Heart left ventricle (tissue), 16 donors: ENCODE results near the gene GCLM. TPM values are rescaled to one million over a fixed set of nuclear protein-coding genes. Genes with fewer than 3 reads are reported as not detected.

Source experiments
- ATAC-seq, 4 donors: fragments of 200-7000 bp; cut with Tn5 transposase; one replicate each; pipeline ENCODE4 v1.9.1; 2020 to 2022; ENCODE audit warnings: moderate library complexity in 4 of 4, mild to moderate bottlenecking in 3 of 4, moderate number of reproducible peaks in 1 of 4
- DNase-seq, 5 donors: peaks; one replicate each; pipeline ENCODE4 v3.0.0-alpha.2; 2020
- H3K27ac ChIP-seq, 12 donors: fragments of 200-600 bp; sonication (generic) in 4 of 12; one replicate each; pipeline versions ENCODE4 v1.5.0 to v1.8.0; 2016 to 2022; ENCODE audit warnings: mild to moderate bottlenecking in 2 of 12
- H3K27me3 ChIP-seq, 9 donors: fragments of 200-600 bp; sonication (generic) in 2 of 9; one replicate each; pipeline versions ENCODE4 v1.5.1 to v1.8.0; 2016 to 2022; ENCODE audit warnings: mild to moderate bottlenecking in 3 of 9
- H3K36me3 ChIP-seq, 9 donors: fragments of 200-600 bp; sonication (generic) in 2 of 9; one replicate each; pipeline versions ENCODE4 v1.5.0 to v1.8.0; 2018 to 2022; ENCODE audit warnings: mild to moderate bottlenecking in 2 of 9
- H3K4me1 ChIP-seq, 12 donors: fragments of 200-600 bp; sonication (generic) in 4 of 12; one replicate each; pipeline versions ENCODE4 v1.5.0 to v1.8.0; 2016 to 2022; ENCODE audit warnings: mild to moderate bottlenecking in 3 of 12
- H3K4me3 ChIP-seq, 12 donors: fragments of 200-600 bp; sonication (generic) in 4 of 12; one replicate each; pipeline versions ENCODE4 v1.5.0 to v1.8.0; 2017 to 2022; ENCODE audit warnings: mild to moderate bottlenecking in 9 of 12, moderate library complexity in 4 of 12
- H3K9me3 ChIP-seq, 12 donors: fragments of 200-600 bp; sonication (generic) in 4 of 12; one replicate each; pipeline versions ENCODE4 v1.5.0 to v1.8.0; 2016 to 2022; ENCODE audit warnings: mild to moderate bottlenecking in 1 of 12
- CTCF ChIP-seq, 12 donors: fragments of 200-600 bp; sonication (generic) in 4 of 12; IDR thresholded peaks; one replicate each; pipeline versions ENCODE4 v1.5.0 to v1.8.0; 2018 to 2022; ENCODE audit warnings: antibody characterized with exemption in 12 of 12, mild to moderate bottlenecking in 5 of 12
- POLR2A ChIP-seq, 2 donors: fragments of 450-650 bp; IDR thresholded peaks; one replicate each; pipeline ENCODE4 v1.6.1; 2017; ENCODE audit warnings: antibody characterized with exemption in 2 of 2, mild to moderate bottlenecking in 2 of 2, moderate library complexity in 2 of 2
- WGBS, 4 donors: extraction: QIAGEN DNeasy Blood & Tissue Kit in 2 of 4; methylation state at CpG; one replicate each; pipeline versions ENCODE4 v1.1.5 to v1.1.7; 2013 to 2018; 5-methylcytosine and 5-hydroxymethylcytosine counted together
- intact Hi-C, 10 donors: fragments of 100-400 bp; cut with DNase I; formaldehyde crosslinking; loops; one replicate each; pipeline versions ENCODE4 v1.11.1 to v1.14.2; 2022
- polyA plus RNA-seq, 2 donors: library from polyadenylated mRNA; stranded (reverse); fragments of 200-250 nt; gene quantifications; one replicate each; pipeline ENCODE4 v1.2.3, GENCODE V29; 2013
- total RNA-seq, 9 donors: library from RNA; depleted of rRNA in 2 of 9; stranded (reverse); fragments of >200 nt in 2 of 9; fragmentation: NEBNext Ultra II Directional in 3 of 9; extraction: Animal tissue kit (Norgen Biotek cat#: 25700) in 3 of 9; gene quantifications; one replicate each; pipeline versions ENCODE4 v1.1.0 to v1.2.4, GENCODE V29; 2016 to 2023
- donor health status: ischemic (EF 13 %, LVEDD 7.1; RV severe dilation, severe dysfunction).
- donor health status: healthy with polysubstance abuse.
- donor health status: DM: no; HTN: yes; CAD: no.
- donor health status: DM: no; HTN: no; CAD: no.
- donor health status: ischemic (EF 25% LVEDD 6.9; RV normal size, moderate dysfunction).
- donor health status: ischemic (EF 25% LVEDD 5.7; RV mildly dilated, moderate dysfunction).
- donor health status: healthy.
- donor health status: DM: yes; HTN: yes; CAD: no.
- donor health status: ischemic (EF 35%, LVEDD 5.7; RV mildly dilated, moderate dysfunction).
- donor health status: nonischemic (EF 11% LVEDD 7.7; RV severe dilation, severe dysfunction).
- donor health status: DM: yes; HTN: yes; CAD: no.
- donor health status: PGD.
- donor health status: ischemic (EF 29% LVEDD 5.4; RV normal size, mild dysfunction).
- donor health status: nonischemic (EF 23%, LVEDD 6.1; RV moderate dilation, normal function).

Gene GCLM
- total and polyA plus RNA-seq, 11 donors = 1.8 to 21.9 (median 10.7) TPM

GRCh38 chr1:93908394-93909145, 660 bp downstream of the GCLM start:
- H3K9me3 ChIP-seq = peaks cover 0 to 10% (median 0%) of the 10 kb centered on the region in 12 donors
- WGBS, 4 donors = 1 to 2% (median 1%) methylated on average over 23 to 49 of the region's 49 CpGs

GRCh38 chr1:93907718-93908117, 1.5 kb downstream of the GCLM start:
- Histone ChIP-seq H3K27ac (no peak overlapping the region), H3K9me3 (peaks cover 0 to 10% (median 0%) of the 10 kb centered on the region in 12 donors), H3K4me1 (peaks cover 0 to 51% (median 13%) of the 10 kb centered on the region in 12 donors), H3K27me3 (no peaks in the 10 kb centered on the region), H3K36me3 (no peaks in the 10 kb centered on the region), H3K4me3 (peak overlapping the region in 8 of 12 donors; percentile 13 to 93 (median 80))
- ATAC-seq (no peak), DNase-seq (peak in 2 of 5 donors; percentile 13 to 43)
- intact Hi-C loops = loop anchor here in 2 of 10 donors (2.0 to 10.0 kb wide), 4 partner anchors 29 to 427 kb away; partner anchors contain the start of gene DNTTIP2 (in 1 of the 2)
- WGBS, 4 donors = 48 to 61% (median 53%) methylated on average over 3 of the region's 3 CpGs
- TF ChIP-seq POLR2A (IDR thresholded peaks at IDR 0.05) = no peak
- TF ChIP-seq CTCF (IDR thresholded peaks at IDR 0.05) = no peak

More at GRCh38 chr1:93908394-93909145, 660 bp downstream of the GCLM start:
- Histone ChIP-seq H3K36me3 (no peaks in the 10 kb centered on the region), H3K27ac (peak overlapping the region; percentile 74 to 92 (median 83)), H3K4me3 (peak overlapping the region; percentile 70 to 99 (median 88)), H3K4me1 (peaks cover 0 to 49% (median 13%) of the 10 kb centered on the region in 12 donors), H3K27me3 (no peaks in the 10 kb centered on the region)
- TF ChIP-seq POLR2A (IDR thresholded peaks at IDR 0.05) = no peak
- TF ChIP-seq CTCF (IDR thresholded peaks at IDR 0.05) = no peak
- intact Hi-C loops = loop anchor here in 2 of 10 donors (2.0 to 10.0 kb wide), 4 partner anchors 30 to 426 kb away; partner anchors contain the start of gene DNTTIP2 (in 1 of the 2)
- DNase-seq = peak; percentile 28 to 73 (median 41)
- peak; percentile 22 to 57 (median 36) for ATAC-seq

- DNase-seq (no peak), ATAC-seq (no peak)
- H3K27me3 ChIP-seq = no peaks in the 10 kb centered on the region
- H3K27ac ChIP-seq = no peak overlapping the region
- no peak overlapping the region for H3K4me3 ChIP-seq
- peaks cover 0 to 51% (median 13%) of the 10 kb centered on the region in 12 donors for H3K4me1 ChIP-seq
- 95 to 96% (median 96%) methylated on average over 3 of the region's 3 CpGs for WGBS, 4 donors
- no peak for TF ChIP-seq POLR2A (IDR thresholded peaks at IDR 0.05)
- no peak for TF ChIP-seq CTCF (IDR thresholded peaks at IDR 0.05)
- intact Hi-C loops = loop anchor here in 1 of 10 donors (5.0 to 10.0 kb wide), 3 partner anchors 59 to 428 kb away; no protein-coding TSS in a partner anchor
- peaks cover 0 to 2% (median 0%) of the 10 kb centered on the region in 9 donors for H3K36me3 ChIP-seq
- H3K9me3 ChIP-seq = peaks cover 0 to 10% (median 0%) of the 10 kb centered on the region in 12 donors
Measured at GRCh38 chr1:93906480-93906879, 2.8 kb downstream of the GCLM start.

DNA sequence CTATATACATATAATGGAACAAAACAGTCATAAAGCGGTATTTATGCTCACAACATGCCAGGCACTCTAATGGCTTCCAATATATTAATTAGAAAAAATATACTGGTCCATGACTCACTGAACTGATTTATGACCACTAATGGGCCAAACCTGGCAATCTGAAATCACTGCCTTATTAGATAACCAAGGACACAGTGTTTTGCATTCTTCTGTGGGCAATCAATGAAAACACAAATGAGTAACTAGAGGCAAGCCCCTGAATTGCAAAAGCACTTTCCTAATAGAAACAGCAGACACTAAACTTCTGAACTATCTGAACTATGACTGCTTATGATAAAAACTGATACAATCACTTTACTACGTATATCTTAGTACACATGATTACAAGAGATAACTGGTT, 3.5 kb downstream of the GCLM start:
- Histone ChIP-seq H3K27ac (no peak overlapping the region), H3K9me3 (peaks cover 0 to 5% (median 0%) of the 10 kb centered on the region in 12 donors), H3K4me3 (no peak overlapping the region), H3K36me3 (peaks cover 0 to 10% (median 5%) of the 10 kb centered on the region in 9 donors), H3K27me3 (no peaks in the 10 kb centered on the region), H3K4me1 (peaks cover 0 to 51% (median 13%) of the 10 kb centered on the region in 12 donors)
- ATAC-seq (no peak), DNase-seq (no peak)
- 91 to 97% (median 93%) methylated on average over 2 of the region's 2 CpGs for WGBS, 4 donors
- no peak for TF ChIP-seq CTCF (IDR thresholded peaks at IDR 0.05)
- TF ChIP-seq POLR2A (IDR thresholded peaks at IDR 0.05) = no peak
- intact Hi-C loops = loop anchor here in 1 of 10 donors (5.0 to 10.0 kb wide), 3 partner anchors 58 to 429 kb away; no protein-coding TSS in a partner anchor
